HG03521 (cell line): ENCODE measurements around the gene PLPPR1.

Experiments used
- ATAC-seq: cut with Tn5 transposase; IDR thresholded peaks from one replicate; pipeline ENCODE4 v1.9.1; 2021; ENCODE audit warnings: mild to moderate bottlenecking, moderate library complexity; ENCODE audit not compliant: unreplicated experiment

PLPPR1 gene

GRCh38 chr9:101197026-101197425 is 168.5 kb downstream of the PLPPR1 start:
- ATAC-seq, result no peak

DNA sequence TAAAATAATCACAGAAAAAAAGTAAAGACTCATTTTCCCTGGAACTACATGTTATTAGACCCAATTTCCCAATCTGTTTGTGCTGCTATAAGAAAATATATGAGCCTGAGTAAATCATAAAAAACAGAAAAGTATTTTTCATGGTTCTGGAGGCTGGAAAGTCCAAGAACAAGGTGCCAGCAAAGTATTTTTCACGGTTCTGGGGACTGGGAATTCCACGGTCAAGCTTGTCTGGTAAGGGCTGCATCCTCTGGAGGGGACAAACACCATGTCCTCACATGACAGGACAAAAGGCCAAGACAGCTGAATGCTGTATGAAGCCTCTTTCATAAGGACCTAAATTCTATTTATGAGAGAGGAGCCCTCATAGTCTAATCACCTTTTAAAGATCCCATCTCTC is 172.3 kb downstream of the PLPPR1 start:
- no peak for ATAC-seq

GRCh38 chr9:101201630-101202029 is 173.1 kb downstream of the PLPPR1 start:
- ATAC-seq, result no peak

DNA sequence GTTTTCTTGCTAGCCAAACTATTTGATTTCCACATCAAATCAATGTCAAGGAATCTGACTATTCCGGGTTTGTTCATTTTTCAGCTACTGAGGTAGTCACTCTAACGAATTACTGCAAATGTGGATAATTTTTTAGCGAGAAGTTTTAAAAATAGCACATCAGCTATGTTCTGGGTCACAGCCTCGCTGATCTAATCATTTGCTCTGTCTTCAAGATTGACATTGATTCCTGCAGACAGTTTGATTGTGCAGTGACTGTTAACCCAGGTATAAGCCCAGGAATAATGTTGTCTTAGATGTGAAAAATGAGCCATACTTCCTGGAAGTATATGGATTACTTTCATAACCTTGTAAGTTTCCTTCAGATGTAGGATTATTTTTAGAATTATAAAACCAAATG is 181.1 kb downstream of the PLPPR1 start:
- ATAC-seq, result no peak

- ATAC-seq, result no peak
Measured at GRCh38 chr9:101212661-101213060, 184.1 kb downstream of the PLPPR1 start.

- no peak for ATAC-seq
Measured at GRCh38 chr9:101219030-101219429, 190.5 kb downstream of the PLPPR1 start.

- no peak for ATAC-seq
Measured at GRCh38 chr9:101220341-101220740, 191.8 kb downstream of the PLPPR1 start.

GRCh38 chr9:101225271-101225670 is 196.7 kb downstream of the PLPPR1 start:
- no peak for ATAC-seq

GRCh38 chr9:101226161-101226560 is 197.6 kb downstream of the PLPPR1 start:
- ATAC-seq, result no peak

GRCh38 chr9:101226803-101227202 is 198.3 kb downstream of the PLPPR1 start:
- ATAC-seq, result no peak

- ATAC-seq, result no peak
Measured at GRCh38 chr9:101229606-101230005, 201.1 kb downstream of the PLPPR1 start.

GRCh38 chr9:101232405-101232977 is 204.0 kb downstream of the PLPPR1 start:
- no peak for ATAC-seq

- ATAC-seq, result no peak
Measured at GRCh38 chr9:101235105-101235866, 206.8 kb downstream of the PLPPR1 start.

GRCh38 chr9:101242651-101243050 is 214.1 kb downstream of the PLPPR1 start:
- no peak for ATAC-seq

DNA sequence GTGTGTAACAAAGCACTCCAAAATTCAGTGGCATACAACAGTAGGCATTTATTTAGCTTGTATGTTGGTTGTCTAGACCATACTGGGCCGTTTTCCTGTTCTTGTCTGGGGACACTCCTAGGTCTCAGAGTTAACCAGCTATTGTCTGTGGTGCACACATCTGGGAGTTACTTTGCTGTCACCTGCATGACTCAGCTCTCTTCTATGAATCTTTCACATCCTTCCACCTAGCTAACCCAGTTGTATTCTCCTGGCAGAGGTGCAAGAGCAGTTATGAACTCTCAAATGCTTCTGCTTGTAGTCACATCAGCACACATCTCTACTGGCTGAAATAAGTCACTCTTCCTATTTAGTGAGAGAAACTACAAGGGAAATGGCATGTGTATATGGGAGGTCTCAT is 218.2 kb downstream of the PLPPR1 start:
- ATAC-seq, result no peak

- no peak for ATAC-seq
Measured at GRCh38 chr9:101247297-101247696, 218.8 kb downstream of the PLPPR1 start.

DNA sequence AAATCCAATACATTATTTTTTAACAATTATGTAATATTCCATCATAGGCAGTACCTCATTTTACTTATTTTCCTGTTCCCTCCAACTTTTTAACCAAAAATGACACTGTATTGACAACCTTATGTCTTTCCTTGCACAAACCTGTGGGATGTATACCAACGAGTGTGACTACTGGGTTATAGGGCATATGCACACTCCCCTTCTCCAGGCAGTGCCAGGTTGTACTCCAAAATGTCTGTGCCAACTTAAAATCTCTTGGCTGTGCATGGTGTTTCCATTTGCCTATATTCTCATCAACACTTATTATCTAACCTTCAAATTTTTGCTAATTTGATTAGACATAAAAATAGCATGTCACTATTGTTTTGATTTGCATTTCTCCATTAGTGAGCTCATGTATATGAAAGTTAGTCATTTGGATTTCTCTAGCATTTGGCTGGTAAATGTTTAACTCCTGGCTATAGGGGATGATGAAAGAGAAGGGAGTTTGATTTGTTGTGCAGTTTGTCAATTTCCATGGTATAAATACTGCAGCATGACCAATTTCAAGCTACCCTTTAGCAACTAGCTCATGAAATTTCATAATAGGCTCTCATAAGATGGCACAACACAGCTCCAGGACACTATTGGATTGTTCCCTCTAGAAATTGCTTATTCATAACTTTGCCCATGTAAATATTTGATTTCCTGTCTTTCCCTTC is 226.4 kb downstream of the PLPPR1 start:
- no peak for ATAC-seq

GRCh38 chr9:101264727-101265126 is 236.2 kb downstream of the PLPPR1 start:
- no peak for ATAC-seq

GRCh38 chr9:101265261-101265660 is 236.7 kb downstream of the PLPPR1 start:
- no peak for ATAC-seq

GRCh38 chr9:101268426-101268825 is 239.9 kb downstream of the PLPPR1 start:
- ATAC-seq, result no peak

- ATAC-seq, result no peak
Measured at GRCh38 chr9:101269591-101270283, 241.2 kb downstream of the PLPPR1 start.

GRCh38 chr9:101270302-101270701 is 241.8 kb downstream of the PLPPR1 start:
- no peak for ATAC-seq
